ENCODE results near the gene MBNL2.

The MBNL2 gene

GRCh38 chr13:97360610-97361009 is 138.5 kb downstream of the MBNL2 start:
- no peak for DNase-seq
- H3K27me3 ChIP-seq (ENCODE audit: insufficient read depth, low read depth, severe bottlenecking) = no peaks in the 10 kb centered on the region
- no peaks in the 10 kb centered on the region for H3K9me3 ChIP-seq (ENCODE audit: severe bottlenecking)
- TF ChIP-seq CTCF (IDR thresholded peaks at IDR 0.05; ENCODE audit: low read depth, low read length) = no peak
- H3K36me3 ChIP-seq = no peaks in the 10 kb centered on the region
- no peak overlapping the region for H3K27ac ChIP-seq
- H3K4me3 ChIP-seq (ENCODE audit: low read depth, low read length) = no peak overlapping the region

- Histone ChIP-seq H3K27me3 (ENCODE audit: insufficient read depth, low read depth, severe bottlenecking) (no peaks in the 10 kb centered on the region), H3K9me3 (ENCODE audit: severe bottlenecking) (no peaks in the 10 kb centered on the region), H3K27ac (no peak overlapping the region), H3K36me3 (no peaks in the 10 kb centered on the region; the same call in none of the 2 replicates), H3K4me3 (ENCODE audit: low read depth, low read length) (no peak overlapping the region)
- DNase-seq = no peak
- TF ChIP-seq CTCF (IDR thresholded peaks at IDR 0.05; ENCODE audit: low read depth, low read length) = no peak
These were observed 141.9 kb downstream of the MBNL2 start for GRCh38 chr13:97364031-97364430.

- no peaks in the 10 kb centered on the region for H3K27me3 ChIP-seq (ENCODE audit: insufficient read depth, low read depth, severe bottlenecking)
- H3K36me3 ChIP-seq = no peaks in the 10 kb centered on the region; the same call in none of the 2 replicates
- no peak for DNase-seq
- H3K9me3 ChIP-seq (ENCODE audit: severe bottlenecking) = no peaks in the 10 kb centered on the region
- no peak overlapping the region for H3K4me3 ChIP-seq (ENCODE audit: low read depth, low read length)
- no peak overlapping the region for H3K27ac ChIP-seq
- no peak for TF ChIP-seq CTCF (IDR thresholded peaks at IDR 0.05; ENCODE audit: low read depth, low read length)
These were observed 142.7 kb downstream of the MBNL2 start for GRCh38 chr13:97364827-97365226.

- TF ChIP-seq CTCF (IDR thresholded peaks at IDR 0.05; ENCODE audit: low read depth, low read length) = 0 out of 2 replicates have a peak, but pooled peaks have one; percentile 11
- Histone ChIP-seq H3K36me3 (no peaks in the 10 kb centered on the region; the same call in none of the 2 replicates), H3K4me3 (ENCODE audit: low read depth, low read length) (no peak overlapping the region), H3K9me3 (ENCODE audit: severe bottlenecking) (no peaks in the 10 kb centered on the region), H3K27ac (no peak overlapping the region), H3K27me3 (ENCODE audit: insufficient read depth, low read depth, severe bottlenecking) (no peaks in the 10 kb centered on the region)
- DNase-seq = no peak
These were observed 144.1 kb downstream of the MBNL2 start for GRCh38 chr13:97366172-97366688.

- H3K4me3 ChIP-seq (ENCODE audit: low read depth, low read length) = no peak overlapping the region
- no peak for DNase-seq
- H3K27me3 ChIP-seq (ENCODE audit: insufficient read depth, low read depth, severe bottlenecking) = no peaks in the 10 kb centered on the region
- H3K36me3 ChIP-seq = no peaks in the 10 kb centered on the region; the same call in none of the 2 replicates
- no peaks in the 10 kb centered on the region for H3K9me3 ChIP-seq (ENCODE audit: severe bottlenecking)
- TF ChIP-seq CTCF (IDR thresholded peaks at IDR 0.05; ENCODE audit: low read depth, low read length) = no peak
- no peak overlapping the region for H3K27ac ChIP-seq
These were observed 145.1 kb downstream of the MBNL2 start for GRCh38 chr13:97367016-97367822.

All from WERI-Rb-1 (cell line).